ENCODE measurements around the gene GFOD1.

Gene GFOD1

DNA sequence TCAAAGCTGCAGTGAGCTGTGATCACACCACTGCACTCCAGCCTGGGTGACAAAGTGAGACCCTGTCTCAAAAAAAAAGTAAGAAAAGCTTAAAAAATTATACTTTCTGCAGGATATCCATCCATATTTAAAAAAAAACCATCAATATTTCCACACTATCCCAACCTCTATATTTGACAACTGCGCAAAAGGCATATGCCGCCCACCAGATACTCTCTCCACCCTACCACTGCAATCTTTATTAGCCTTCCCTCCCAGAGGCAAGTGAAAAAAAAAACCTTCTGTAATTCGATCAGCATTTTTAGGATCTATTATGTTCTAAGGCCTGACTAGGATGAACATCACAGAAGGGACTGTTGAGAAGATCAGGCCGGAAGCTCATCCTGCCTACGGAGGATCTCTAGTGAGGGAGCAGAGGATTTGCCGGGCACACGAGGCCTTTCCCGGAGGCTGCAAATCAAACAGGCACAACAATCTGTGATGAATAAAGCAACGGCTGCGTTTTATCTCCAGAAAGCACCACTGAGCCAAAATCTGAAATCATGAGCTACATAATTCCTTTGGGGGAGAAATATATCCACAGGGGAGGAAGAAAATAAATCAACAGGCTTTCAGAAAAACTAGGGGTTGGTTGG, 65.9 kb downstream of the GFOD1 start:
- DNase-seq: no peak

DNA sequence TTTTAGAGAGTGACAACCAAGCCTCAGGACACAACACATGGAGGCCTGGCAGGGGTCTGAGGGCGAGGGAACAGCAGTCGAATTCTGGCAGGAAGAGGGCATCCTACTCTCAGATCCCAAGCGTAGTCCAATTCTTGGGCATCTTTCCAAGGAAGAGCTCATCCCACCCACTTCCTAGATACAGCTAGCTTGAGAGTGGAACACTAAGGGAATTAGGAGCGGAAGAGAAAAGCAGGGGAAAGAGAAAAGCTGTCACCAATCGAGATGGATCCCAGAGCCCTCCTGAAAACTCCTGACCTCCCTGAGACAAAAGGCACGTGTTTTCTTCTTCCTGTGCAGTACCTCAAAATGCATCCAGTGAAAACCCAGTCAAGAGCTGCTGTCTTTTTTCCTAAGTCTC, 67.1 kb downstream of the GFOD1 start:
- no peak for DNase-seq

DNA sequence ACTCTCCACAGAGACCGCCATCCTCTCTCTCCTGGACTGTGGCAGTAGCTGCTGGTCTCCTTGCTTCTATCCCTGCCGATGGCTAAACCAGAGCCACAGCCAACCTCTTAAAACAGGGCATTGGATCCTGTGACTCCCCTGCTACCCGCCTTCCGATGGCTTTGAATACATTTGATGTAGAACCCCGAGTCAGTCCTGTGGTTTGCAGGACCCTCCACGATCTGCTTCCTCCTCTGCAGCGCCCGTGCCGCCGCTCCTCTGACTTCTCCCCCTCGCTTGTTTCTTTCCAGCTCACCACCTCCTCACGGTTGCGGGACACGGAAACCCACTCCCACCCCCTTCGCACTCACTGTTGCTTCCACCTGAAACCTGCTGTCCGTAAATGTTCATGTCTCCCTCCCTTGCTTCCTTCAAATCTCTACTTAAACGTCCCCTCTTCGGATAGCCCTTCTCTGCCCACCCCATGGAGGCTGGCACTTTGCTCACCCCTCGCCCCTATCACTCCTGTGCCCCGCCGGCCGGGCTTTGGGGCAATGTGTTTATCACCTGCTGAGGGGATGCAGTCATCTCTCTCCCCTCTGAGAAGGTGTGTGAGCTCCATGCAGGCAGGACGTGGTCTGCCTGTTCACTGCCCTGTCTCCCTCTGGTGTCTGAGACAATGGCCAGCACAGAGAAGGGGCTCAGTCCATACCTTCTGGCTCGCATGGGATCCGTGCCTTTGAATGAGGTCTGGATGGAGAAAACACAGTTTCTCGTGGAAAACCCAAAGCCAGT, 67.8 kb downstream of the GFOD1 start:
- no peak for DNase-seq

DNA sequence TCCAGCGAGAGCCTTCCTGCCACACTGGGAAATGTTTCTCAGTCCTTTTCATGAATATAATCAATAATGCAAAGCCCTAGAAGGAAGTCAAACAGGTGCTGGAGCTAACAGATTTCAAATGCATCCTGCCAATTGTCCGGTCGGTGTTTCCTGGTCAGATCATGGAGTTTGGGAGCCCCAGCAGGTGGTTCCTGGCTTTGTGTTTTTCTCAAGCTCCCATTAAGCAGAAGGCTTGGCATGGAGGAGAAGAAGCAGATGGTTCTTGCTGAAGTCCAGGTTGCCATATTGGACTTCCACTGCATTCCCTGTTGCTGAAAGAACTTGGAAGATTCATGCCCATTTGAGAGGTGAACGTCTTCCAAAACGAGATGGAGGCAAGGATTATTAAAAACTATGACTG, 68.6 kb downstream of the GFOD1 start:
- DNase-seq: no peak

- DNase-seq: no peak
These were observed 69.4 kb downstream of the GFOD1 start for GRCh38 chr6:13417954-13418353.

- DNase-seq: no peak
These were observed 70.0 kb downstream of the GFOD1 start for GRCh38 chr6:13417431-13417830.

GRCh38 chr6:13415283-13415682, 72.1 kb downstream of the GFOD1 start:
- DNase-seq: no peak

DNA sequence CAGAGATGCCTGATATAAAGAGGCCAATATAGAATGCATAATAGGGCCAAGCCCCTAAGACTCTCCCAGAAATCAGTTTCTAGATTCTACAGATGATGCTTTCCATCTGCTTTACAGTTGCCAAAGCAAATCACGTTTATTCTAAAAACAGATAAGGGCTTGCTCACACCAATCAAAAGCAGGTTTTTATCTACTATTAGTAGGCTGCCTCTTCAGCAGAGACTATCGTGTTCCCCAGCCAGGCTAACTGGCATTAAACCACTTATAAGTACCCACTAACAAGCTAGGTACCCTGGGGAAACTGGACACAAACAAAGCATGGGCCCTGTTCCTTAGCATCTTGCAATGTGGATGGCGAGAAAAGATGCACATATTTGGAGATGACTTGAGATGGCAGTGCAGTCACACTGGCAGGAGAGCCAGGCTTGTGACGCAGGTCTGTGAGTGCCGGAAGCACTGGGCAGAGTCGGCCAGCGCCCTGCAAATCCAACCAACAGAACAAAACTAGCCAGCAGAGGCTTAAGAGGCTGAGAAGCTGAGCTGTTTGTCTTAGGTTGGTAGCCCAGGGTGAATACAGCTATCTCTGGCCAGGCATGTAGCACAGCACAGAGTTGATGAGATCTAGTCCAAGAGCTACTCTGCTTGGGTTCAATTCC, 73.4 kb downstream of the GFOD1 start:
- DNase-seq: no peak

DNA sequence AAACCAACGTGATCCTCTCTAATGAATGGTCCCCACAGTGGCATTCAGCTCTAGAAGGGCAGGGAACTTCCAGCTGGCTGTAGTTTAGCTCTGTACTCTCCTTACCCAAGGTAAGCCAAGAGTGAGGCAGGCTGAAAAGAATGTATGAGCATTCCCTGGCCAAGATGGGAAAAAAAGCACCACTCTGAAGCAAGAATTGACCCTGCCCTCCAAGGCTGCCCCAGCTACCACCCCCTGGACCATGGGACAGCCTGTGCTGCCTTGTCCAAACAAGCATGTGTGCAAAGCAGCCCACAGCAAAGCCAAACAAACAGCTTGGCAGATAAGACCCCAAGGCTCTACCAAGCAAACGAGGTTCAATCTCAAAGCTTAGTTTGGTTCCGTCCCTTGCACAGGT, 73.9 kb downstream of the GFOD1 start:
- no peak for DNase-seq

DNA sequence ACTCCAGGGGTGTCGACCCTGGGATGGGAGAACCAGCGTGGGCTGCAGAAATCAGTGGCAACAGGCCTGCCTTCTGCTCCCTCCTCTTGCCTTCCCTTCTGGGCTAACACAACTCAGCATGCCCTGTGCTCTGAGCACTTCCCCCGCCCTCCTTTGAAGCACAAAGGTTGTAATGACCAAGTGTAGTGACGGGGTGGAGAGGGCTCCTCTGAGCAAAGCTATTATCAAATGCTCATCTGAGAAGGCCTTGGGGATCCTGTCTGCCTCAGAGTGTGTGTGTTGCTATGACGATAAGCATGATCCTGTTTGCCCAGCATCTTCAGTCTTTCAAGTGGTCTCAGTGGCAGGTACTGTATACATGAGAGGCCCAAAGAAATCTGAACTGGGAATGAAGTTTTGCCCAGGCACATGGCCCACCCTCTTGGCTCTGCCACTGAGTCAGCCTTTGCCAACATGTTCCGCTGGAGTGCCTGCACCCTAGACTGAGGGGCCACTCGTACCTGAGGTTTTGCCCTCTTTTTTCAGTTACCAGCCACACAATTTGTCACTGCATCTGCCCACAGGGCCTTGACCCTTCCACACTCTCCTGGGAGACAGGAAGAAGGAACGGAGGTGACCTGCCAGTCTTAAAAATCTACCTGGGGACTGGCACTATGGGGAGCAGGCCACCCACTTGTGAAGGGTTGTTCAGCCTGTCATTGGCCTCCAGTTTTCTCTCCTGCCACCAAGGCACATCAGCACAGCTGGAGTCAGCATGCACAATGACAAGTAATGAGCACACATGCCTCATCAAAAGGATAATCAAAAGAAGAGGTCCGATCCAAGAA, 74.5 kb downstream of the GFOD1 start:
- DNase-seq: no peak

DNA sequence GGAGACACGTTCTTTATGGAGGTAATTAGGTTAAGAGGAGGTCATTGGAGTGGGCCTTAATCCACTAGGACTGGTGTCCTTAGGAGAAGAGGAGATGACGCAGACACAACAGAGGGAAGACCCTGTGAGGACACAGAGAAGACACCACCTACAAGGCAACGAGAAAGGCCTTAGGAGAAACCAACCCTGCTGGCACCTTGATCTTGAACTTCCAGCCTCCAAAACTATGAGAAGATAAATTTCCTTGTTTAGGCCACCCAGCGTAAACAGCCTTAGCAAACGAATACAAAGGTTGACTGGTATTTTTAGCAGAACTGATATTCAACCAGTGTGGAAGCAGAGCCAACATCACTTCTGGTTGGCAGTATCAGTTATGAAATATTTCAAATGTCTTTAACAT, 75.2 kb downstream of the GFOD1 start:
- no peak for DNase-seq

DNA sequence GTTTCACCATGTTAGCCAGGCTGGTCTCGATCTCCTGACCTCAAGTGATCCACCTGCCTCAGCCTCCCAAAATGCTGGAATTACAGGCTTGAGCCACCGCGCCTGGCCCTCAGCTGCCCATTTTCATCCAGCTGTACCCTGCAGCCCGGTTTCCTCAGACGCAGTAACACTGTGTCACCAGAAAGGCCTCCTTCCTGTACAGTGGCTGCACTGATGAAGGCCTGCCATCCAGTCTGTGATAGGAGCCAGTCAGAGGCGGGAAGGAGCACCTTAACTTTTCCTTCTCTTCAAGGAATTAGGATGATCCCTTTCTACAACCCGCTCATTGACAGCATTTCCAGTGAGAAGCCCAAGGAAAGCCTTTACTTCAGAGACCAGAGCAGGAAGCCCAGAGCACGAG, 75.9 kb downstream of the GFOD1 start:
- DNase-seq: no peak

DNA sequence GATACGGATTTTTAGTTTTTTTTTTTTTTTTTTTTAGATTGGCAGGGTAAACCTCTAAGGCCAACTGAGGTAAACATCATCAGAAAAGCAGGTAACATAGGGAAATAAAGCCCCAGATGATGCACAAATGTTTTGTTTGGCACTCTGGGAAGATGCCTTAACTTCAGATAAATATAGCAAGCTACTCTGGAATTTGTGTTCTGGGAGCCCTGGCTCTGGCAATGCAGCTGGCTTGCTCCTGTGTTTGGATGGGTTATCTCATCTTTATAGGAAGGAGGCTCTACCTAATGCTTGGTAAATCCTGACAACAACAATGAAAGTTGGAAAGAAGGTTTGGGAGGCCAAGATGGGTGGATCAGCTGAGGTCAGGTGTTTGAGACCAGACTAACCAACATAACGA, 77.4 kb downstream of the GFOD1 start:
- no peak for DNase-seq

DNA sequence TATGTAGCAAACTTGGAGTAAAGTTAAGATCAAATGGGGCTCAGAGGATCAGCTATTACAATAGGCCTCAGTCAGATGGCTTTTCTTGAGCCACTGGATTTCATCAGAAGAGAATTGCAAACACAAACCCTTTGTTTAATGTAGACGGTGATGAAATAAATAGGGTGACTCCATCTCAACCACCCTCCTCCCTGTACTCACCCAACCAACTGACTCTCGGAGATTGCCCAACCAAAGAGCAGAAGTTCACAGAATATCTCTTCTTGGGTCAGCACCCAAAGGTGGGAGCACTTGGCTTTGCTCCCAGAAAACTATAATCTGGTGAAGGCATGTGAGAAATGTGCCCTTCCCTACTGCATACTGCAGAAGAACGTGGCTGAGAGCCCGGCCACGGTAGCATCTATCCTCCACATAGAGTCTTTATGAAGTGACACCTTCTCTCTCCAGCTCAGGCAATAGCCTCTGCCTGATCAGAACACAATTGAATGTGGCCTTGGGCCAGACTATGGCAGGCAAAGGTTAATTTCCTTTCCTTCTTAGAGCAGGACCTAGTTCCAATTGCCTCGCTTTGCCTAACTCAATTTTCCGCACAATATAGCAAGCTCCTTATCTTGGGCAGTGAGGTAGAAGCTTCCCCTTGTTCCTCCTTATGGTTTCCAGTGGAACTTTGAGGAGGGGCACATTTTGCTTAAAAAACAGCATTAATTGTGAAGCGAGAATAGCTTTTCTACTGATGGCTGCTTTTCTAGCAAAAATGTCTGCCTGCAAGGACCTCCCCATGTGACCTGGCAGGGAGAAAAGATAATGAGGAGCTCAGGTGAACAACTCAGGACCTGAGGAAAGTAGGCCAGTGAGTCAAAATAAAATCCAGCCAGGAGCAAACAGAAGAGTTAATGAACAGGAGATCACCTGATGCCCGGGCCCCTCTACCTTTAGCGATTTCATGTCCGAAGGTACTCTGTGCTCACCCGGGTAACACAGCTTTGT, 79.4 kb downstream of the GFOD1 start:
- no peak for DNase-seq

DNA sequence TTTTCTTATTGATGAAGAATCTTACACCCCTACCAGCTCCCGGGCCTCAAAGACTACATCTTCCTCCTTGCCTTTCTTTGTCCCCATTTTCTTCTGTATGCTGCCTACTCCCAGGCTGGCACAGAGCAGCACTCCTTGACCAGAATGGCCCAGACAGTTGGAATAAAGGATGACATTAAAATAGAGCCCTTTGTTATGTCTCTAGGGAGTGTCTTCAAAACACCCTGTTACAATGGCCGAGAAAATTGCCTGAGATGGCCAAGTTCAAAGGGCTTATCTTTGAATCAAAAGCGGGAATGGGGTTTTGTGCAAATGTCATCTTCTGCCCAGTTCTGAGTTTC, 80.1 kb downstream of the GFOD1 start:
- no peak for DNase-seq

- DNase-seq: no peak
These were observed 80.6 kb downstream of the GFOD1 start for GRCh38 chr6:13406781-13407180.

DNA sequence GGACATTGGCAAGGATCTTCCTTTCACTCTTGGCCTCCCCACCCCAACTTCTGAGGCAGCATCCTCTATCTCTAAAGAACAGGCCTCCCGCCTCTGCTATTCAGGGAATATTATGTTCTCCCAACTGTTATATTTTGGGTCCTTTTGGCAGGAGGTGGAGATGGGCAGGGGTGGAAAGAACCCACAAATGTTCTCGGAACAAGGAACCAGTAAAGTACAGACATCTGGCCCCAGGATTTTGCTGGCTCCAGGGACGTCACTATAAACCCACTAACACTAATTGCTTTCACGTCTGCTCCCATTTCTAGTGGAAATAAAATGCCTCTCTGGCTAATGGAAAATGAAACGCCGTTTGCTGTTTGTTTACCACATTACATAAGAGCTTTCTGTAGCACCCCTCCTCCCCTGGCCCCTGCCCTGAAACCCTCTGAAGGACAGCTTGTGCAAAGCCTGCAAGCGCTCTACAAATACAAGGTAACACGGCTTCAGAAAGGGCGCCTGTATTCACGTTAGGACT, 81.4 kb downstream of the GFOD1 start:
- DNase-seq: no peak

DNA sequence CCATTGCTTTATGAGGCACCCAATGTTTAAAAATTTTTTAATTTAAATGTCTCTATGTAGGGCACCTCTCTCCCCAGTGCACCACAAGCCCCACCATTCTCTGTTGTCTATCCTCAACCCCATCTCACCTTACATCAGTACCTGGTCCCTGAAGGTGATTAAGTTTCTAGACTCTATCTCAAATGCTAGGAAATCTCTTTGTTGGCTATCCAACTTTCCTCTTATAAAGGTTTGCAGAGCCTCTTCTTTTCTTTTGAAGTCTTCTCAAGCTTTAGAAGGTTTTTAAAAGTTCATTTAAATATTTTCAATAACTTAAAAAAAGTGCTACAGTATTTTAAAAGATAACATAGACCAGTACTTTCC, 82.5 kb downstream of the GFOD1 start:
- DNase-seq: no peak

GRCh38 chr6:13404228-13404891, 83.0 kb downstream of the GFOD1 start:
- no peak for DNase-seq

DNA sequence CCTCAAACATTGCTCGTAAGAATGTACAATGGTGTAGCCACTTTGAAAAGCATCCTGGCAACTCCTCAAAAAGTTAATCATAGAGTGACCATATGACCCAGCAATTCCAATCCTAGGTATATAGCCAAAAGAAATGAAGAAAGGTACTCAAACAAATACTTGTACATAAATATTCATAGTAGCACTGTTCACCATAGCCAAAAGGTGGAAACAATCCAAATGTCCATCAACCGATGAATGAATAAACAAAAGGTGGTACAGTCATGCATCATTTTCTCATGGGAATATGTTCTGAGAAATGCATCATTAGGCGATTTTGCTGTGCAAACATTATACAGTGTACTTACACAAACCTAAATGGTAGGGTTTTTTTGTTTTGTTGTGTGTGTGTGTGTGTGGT, 84.7 kb downstream of the GFOD1 start:
- DNase-seq: no peak

GRCh38 chr6:13400772-13401171, 86.6 kb downstream of the GFOD1 start:
- no peak for DNase-seq

Data from cortex of kidney (tissue), 1 donor.